Smooth muscle cell (in vitro differentiated cells): ENCODE data around the gene STMP1. TPM values are rescaled to one million over a fixed set of nuclear protein-coding genes. Genes with fewer than 3 reads are reported as not detected.

Experiments
- DNase-seq: peaks from one replicate; lab custom pipeline; 2025; ENCODE audit not compliant: unreplicated experiment; lab: John Stamatoyannopoulos, UW
- H2AFZ ChIP-seq: fragments of 200-600 bp; sonication (generic); 2 replicates; pipeline ENCODE4 v1.6.0; 2016; ENCODE audit warnings: antibody characterized with exemption, low read depth, mild to moderate bottlenecking
- H3F3A ChIP-seq: fragments of 200-600 bp; sonication (generic); 2 replicates; pipeline ENCODE4 v1.6.0; 2017; ENCODE audit warnings: antibody characterized with exemption, low read depth
- H3K27ac ChIP-seq: fragments of 200-600 bp; sonication (generic); 2 replicates; pipeline ENCODE4 v1.5.1; 2016; ENCODE audit warnings: low read depth, mild to moderate bottlenecking
- H3K27me3 ChIP-seq: fragments of 200-600 bp; sonication (generic); 2 replicates; pipeline ENCODE4 v1.6.1; 2016; ENCODE audit warnings: low read depth, mild to moderate bottlenecking
- H3K36me3 ChIP-seq: fragments of 200-600 bp; sonication (generic); 2 replicates; pipeline ENCODE4 v1.5.1; 2016; ENCODE audit warnings: low read depth
- H3K4me1 ChIP-seq: fragments of 200-600 bp; sonication (generic); 2 replicates; pipeline ENCODE4 v1.5.1; 2016; ENCODE audit warnings: low read depth
- H3K4me2 ChIP-seq: fragments of 200-600 bp; sonication (generic); 2 replicates; pipeline ENCODE4 v1.6.0; 2016; ENCODE audit warnings: mild to moderate bottlenecking
- H3K4me3 ChIP-seq: fragments of 200-600 bp; sonication (generic); 2 replicates; pipeline ENCODE4 v1.5.1; 2016; ENCODE audit warnings: mild to moderate bottlenecking
- H3K79me2 ChIP-seq: fragments of 200-600 bp; sonication (generic); 2 replicates; pipeline ENCODE4 v1.6.0; 2016; ENCODE audit warnings: low read depth, mild to moderate bottlenecking
- H3K9ac ChIP-seq: fragments of 200-600 bp; sonication (generic); 2 replicates; pipeline ENCODE4 v1.6.0; 2016; ENCODE audit warnings: low read depth
- H3K9me3 ChIP-seq: fragments of 200-600 bp; sonication (generic); replicated peaks from 2 replicates; pipeline ENCODE4 v1.5.1; 2016; ENCODE audit warnings: low read depth
- H4K20me1 ChIP-seq: fragments of 200-600 bp; sonication (generic); 2 replicates; pipeline ENCODE4 v1.6.0; 2016; ENCODE audit warnings: low read depth
- CTCF ChIP-seq: fragments of 200-600 bp; sonication (generic); IDR thresholded peaks from 2 replicates; pipeline ENCODE4 v1.5.1; 2017; ENCODE audit warnings: borderline replicate concordance, mild to moderate bottlenecking, antibody characterized with exemption; ENCODE audit not compliant: insufficient read depth, poor library complexity, severe bottlenecking
- WGBS: methylation state at CpG from one replicate; pipeline ENCODE4 v1.1.7; 2016; ENCODE audit warnings: low lambda C conversion rate; 5-methylcytosine and 5-hydroxymethylcytosine counted together
- polyA plus RNA-seq: library from polyadenylated mRNA; unstranded; fragments of >200 nt; fragmentation: Nextera tagmentation; extraction: Ambion mirVana; gene quantifications from 2 replicates; pipeline ENCODE4 v1.2.1, GENCODE V29; 2016
- total RNA-seq: library from RNA; depleted of rRNA; stranded (reverse); fragments of >200 nt; gene quantifications from 2 replicates; pipeline ENCODE4 v1.2.3, GENCODE V29; 2014

STMP1 gene
- total and polyA plus RNA-seq, 2 experiments from 2014 or later, result 26.6 to 72.1 TPM

DNA sequence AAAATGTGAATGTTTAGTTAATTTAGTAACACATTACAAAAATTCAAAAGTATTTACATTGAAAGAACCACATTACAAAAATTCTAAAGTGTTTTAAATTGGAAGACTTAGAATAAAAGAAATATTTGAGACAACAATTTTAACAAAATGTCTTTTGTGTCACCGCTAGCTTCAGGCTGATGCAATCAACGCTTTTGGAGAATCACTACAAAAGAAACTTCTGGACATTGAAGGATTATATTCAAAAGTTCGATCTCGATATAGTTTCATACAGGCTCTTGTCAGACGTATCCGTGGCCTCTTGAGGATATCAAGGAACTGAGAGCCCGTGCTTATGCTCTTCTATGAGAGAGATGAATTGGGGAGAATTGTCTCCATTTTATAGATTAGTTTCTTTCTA, 14.1 kb upstream of the STMP1 start:
- no peak overlapping the region for H3K4me2 ChIP-seq
- no peak overlapping the region for H3K4me3 ChIP-seq
- H3K27me3 ChIP-seq, result no peaks in the 10 kb centered on the region
- no peak for DNase-seq
- no peaks in the 10 kb centered on the region for H4K20me1 ChIP-seq
- no peak overlapping the region for H2AFZ ChIP-seq
- WGBS, result 96% methylated on average over 7 of the region's 7 CpGs
- H3K9me3 ChIP-seq, result no peaks in the 10 kb centered on the region
- no peak overlapping the region for H3K27ac ChIP-seq
- no peaks in the 10 kb centered on the region for H3K4me1 ChIP-seq
- no peak for TF ChIP-seq CTCF
- H3K79me2 ChIP-seq, result no peaks in the 10 kb centered on the region
- H3K36me3 ChIP-seq, result peaks cover 10% of the 10 kb centered on the region
- H3K9ac ChIP-seq, result no peak overlapping the region
- H3F3A ChIP-seq, result no peaks in the 10 kb centered on the region

DNA sequence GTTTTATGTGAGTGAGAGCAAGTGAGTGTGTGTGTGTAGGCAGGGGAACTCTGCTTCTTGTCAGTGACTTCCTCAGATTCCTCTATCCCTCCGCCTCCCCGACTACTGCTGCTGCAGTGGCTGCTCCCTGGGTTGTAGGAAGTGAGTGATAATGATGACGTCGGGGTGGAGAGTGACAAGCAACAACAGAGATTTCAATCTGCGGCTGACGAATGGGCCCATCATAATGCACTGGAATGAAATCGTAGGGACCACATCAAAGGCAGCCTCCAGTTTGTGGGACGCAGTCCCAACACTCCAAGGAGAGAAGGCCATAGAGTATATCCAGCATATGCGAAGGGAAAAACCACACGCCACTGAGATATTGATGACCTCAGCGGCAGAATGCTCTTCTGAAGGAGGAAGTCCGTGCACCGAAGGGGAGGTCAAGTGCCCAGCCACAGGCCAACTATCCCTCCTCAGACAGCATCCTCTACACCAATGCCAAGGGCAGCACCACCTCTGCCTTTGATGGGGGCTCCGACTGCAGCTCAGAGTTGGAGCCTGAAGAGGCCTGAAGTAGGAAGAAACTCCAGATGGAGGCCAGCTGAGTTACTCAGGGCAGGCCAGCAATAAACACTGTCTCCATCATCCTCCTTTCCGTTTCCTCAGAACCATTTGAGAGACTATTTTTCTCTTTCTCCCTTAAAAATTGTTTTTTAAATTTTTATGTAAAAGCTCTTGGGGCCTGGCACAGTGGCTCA, 11.3 kb upstream of the STMP1 start:
- no peak for TF ChIP-seq CTCF
- H3K27me3 ChIP-seq, result no peaks in the 10 kb centered on the region
- peak overlapping the region; percentile 63 for H3K27ac ChIP-seq
- no peaks in the 10 kb centered on the region for H3K79me2 ChIP-seq
- H3K4me2 ChIP-seq, result peak overlapping the region; percentile 53
- no peaks in the 10 kb centered on the region for H3F3A ChIP-seq
- peak; percentile 5 for DNase-seq
- 7% methylated on average over 15 of the region's 15 CpGs for WGBS
- no peaks in the 10 kb centered on the region for H3K4me1 ChIP-seq
- H3K9me3 ChIP-seq, result no peaks in the 10 kb centered on the region
- no peak overlapping the region for H3K9ac ChIP-seq
- no peaks in the 10 kb centered on the region for H4K20me1 ChIP-seq
- H2AFZ ChIP-seq, result no peak overlapping the region
- no peak overlapping the region for H3K4me3 ChIP-seq
- peaks cover 8% of the 10 kb centered on the region for H3K36me3 ChIP-seq

DNA sequence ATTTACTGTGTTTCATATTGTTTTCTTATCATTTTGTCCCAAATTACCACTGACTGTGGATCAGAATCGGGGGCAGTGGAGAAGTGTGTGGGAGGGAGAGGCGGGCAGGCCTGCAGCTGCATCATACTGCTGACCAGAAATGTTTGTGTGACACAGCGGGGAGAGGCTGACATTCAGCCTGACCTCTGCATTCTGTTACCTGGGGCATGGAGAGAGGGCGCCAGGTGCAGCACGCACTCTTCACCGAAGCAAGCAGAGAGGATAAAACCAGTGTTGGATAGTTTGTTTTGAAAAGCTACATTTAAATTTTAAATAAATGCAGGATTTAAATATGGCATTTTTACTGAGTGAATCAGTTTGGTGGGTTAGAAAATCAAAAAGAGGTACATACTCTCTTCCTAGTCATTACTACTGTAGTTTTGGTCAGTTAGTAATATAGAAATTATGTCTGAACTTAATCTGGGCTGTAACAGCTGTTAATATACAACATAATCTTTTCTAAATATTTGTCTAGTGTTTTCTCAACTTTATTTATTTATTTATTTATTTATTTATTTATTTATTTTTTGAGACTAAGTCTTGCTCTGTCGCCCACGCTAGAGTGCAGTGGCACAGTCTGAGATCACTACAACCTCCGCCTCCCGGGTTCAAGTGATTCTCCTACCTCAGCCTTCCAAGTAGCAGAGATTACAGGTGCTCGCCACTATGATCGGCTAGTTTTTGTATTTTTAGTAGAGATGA, 8.8 kb upstream of the STMP1 start:
- H3K4me3 ChIP-seq, result no peak overlapping the region
- H3K9me3 ChIP-seq, result no peaks in the 10 kb centered on the region
- no peak overlapping the region for H3K9ac ChIP-seq
- H3F3A ChIP-seq, result no peaks in the 10 kb centered on the region
- no peak overlapping the region for H3K27ac ChIP-seq
- WGBS, result 78% methylated on average over 12 of the region's 12 CpGs
- DNase-seq, result no peak
- H3K4me2 ChIP-seq, result peak overlapping the region; percentile 18
- H3K36me3 ChIP-seq, result peaks cover under 1% of the 10 kb centered on the region
- no peak for TF ChIP-seq CTCF
- H3K27me3 ChIP-seq, result no peaks in the 10 kb centered on the region
- H4K20me1 ChIP-seq, result no peaks in the 10 kb centered on the region
- H3K4me1 ChIP-seq, result no peaks in the 10 kb centered on the region
- no peak overlapping the region for H2AFZ ChIP-seq
- no peaks in the 10 kb centered on the region for H3K79me2 ChIP-seq
